ENCODE results near the gene RXRA.

GRCh38 chr9:134324359-134325095, 1.7 kb upstream of the RXRA start:
- TF ChIP-seq REST (IDR thresholded peaks at IDR 0.05; ENCODE audit: low read depth, low read length) (no peak), GABPA (IDR thresholded peaks at IDR 0.05; ENCODE audit: low read depth) (no peak), CTCF (IDR thresholded peaks at IDR 0.05) (no peak), RFX5 (IDR thresholded peaks at IDR 0.05; ENCODE audit: low read length) (no peak), SIN3A (IDR thresholded peaks at IDR 0.05; ENCODE audit: borderline replicate concordance, low read depth, low read length) (no peak), YY1 (IDR thresholded peaks at IDR 0.05; ENCODE audit: low read depth) (no peak), POLR2AphosphoS5 (IDR thresholded peaks at IDR 0.05; ENCODE audit: low read depth, low read length) (no peak), PBX3 (IDR thresholded peaks at IDR 0.05) (no peak)
- TF ChIP-seq, protein P1, sequence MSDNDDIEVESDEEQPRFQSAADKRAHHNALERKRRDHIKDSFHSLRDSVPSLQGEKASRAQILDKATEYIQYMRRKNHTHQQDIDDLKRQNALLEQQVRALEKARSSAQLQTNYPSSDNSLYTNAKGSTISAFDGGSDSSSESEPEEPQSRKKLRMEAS (IDR thresholded peaks at IDR 0.05; ENCODE audit: low read depth) = no peak
